Activated CD4-positive, CD25-positive, alpha-beta regulatory T cell treated with anti-CD3 and anti-CD28 coated beads, Interleukin-2, amount 50 U/mL, for 24 hours (primary cell): ENCODE measurements around the gene PLAAT4.
"Not testable (repeated sequence)": the region's sequence is repeated elsewhere in the genome, so short reads cannot be mapped to it uniquely, and the experiment has no call there.

ENCODE experiments used
- ATAC-seq, 2 donors: fragments of 150-1000 bp; cut with Tn5 transposase; one replicate each; pipeline ENCODE4 v1.10.0; 2021; ENCODE audit warnings: mild to moderate bottlenecking in 1 of 2, moderate library complexity in 1 of 2

PLAAT4 gene

DNA sequence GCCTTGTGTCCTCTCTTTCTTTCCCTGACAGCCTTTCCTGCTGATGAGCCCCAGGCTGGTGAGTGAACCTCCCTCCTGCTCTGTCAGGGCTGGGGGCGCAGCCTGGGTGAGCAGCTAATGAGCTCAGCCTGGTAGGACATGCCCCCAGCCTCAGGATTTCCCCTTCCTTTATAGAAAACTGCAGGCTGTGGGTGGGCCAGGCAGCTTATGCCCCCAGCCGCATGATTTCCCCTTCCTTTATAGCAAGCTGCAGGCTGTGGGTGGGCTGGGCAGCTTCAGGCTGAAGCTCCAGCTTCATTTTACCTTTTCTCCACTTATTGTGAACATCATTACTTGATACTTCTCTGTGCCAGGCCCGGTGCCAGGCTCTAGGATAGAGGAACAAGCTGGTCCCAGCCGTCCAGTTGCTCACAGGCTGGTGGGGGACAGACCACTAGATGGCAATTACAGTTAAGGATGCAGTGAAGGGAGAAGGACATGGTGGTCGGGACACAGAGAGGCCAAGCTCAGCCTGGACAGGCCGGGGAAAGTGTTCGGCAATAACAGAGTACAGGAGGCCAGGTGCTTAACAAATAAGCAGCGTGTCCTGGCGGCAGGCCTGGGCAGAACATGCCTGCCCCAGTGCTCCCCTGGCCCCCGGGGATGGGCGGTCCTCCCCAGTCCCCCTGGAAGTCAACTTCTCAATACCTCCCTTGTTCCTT is 25.4 kb upstream of the PLAAT4 start:
- ATAC-seq = no peak

DNA sequence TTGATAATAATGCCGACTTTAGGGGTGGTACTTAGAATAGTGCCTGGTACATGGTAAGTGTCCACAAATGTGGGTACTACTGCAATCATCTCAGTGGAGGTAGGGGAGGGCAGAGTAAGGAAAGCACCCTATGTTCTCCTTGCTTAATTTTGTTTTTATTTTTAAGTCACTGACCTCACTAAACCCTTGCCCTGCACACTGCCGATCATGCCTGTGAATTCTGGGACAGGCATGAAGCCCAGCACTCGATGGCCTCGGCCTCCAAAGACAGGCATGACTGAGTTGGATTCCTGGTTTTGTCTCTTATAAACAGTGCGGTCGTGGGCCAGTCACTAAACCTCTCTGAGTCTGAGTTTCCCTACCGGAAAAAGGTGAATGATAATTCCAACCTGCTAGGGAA is 23.8 kb upstream of the PLAAT4 start:
- ATAC-seq = no peak

DNA sequence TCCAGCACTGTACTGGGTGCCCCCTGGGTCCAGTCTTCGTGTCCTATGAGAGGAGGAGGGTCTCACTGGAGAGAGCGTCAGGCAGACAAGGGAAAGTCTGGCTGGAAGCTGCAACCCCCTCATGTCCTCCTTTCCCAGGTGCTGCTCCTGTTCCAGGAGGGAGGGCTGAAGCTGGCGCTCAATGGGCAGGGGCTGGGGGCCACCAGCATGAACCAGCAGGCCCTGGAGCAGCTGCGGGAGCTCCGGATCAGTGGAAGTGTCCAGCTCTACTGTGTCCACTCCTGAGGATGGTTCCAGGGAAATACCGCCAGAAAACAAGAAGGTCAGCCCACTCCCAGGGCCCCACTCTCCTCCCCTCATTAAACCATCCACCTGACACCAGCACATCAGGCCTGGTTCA is 20.5 kb upstream of the PLAAT4 start:
- ATAC-seq = no peak

DNA sequence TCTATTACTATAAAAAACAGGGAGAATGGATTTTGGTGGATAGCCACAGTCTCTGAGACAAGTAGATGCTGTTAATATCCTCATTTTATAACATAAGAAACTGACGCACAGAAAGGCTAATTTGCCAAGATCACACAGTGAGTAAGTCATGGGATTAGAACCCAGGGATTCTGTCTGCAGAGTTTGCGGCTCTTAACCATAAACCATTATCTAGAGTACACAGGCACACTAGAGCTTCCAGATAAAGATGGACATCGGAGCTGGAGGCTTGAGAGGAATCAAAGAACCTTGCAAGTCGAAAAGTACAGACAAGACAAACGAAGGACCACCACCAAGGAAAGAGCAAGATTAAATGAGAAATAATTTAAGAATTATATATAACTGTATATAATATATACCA is 19.5 kb upstream of the PLAAT4 start:
- ATAC-seq = no peak

DNA sequence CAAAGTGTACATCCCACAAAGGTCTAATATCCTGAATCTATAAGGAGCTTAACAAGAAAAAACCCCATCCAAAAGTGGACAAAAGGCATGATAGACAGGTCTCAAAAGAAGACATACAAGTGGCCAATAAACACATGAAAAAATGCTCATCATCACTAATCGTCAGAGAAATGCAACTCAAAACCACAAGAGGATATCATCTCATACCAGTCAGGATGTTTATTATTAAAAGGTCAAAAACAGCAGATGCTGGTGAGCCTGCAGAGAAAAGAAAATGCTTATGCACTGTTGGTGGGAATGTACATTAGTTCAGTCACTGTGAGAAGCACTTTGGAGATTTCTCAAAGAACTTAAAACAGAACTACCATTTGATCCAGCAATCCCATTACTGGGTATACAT is 18.1 kb upstream of the PLAAT4 start:
- peak in 1 of 2 donors; percentile 64 for ATAC-seq

DNA sequence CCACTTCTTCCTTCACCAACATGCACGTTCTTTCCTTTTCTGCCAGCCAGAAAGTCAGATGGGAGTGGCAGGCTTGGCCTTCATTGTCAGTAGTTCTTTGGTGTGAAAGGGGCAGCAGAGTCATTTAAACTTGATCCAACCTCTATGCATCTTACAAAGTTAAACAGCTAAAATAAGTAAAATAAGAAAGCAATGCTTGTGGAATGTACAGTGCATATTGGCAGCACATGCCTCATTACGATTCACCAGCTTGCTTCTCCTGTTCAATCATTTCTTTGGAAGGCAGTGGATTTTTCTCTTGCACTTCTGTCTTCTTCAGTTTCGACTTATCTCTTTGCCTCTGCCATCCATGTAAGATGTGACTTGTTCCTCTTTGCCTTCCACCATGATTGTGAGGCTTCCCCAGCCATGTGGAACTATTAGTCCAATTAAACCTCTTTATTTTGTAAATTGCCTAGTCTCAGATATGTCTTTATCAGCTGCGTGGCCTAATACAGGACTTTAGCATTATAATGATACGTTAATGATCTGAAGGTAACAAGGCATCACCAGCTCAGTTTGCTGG is 15.9 kb upstream of the PLAAT4 start:
- ATAC-seq = no peak

DNA sequence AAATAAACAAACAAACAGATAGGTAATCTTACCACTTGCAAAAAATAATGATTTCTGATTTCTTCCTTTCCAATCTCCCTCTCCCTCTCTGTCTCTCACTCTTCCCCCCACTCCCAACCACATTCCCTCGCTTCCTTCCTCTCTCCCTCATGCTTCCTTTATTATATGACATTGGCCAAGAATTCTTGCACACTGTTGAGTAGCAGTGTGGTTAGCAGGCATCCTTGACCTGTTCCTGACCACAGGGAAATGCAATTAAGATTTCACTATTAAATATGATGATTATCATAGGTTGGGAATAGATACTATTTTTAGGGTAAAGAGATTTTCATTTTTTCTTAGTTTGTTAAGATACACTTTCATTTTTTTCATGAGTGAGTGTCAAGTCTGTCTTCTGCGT is 14.7 kb upstream of the PLAAT4 start:
- no peak for ATAC-seq

DNA sequence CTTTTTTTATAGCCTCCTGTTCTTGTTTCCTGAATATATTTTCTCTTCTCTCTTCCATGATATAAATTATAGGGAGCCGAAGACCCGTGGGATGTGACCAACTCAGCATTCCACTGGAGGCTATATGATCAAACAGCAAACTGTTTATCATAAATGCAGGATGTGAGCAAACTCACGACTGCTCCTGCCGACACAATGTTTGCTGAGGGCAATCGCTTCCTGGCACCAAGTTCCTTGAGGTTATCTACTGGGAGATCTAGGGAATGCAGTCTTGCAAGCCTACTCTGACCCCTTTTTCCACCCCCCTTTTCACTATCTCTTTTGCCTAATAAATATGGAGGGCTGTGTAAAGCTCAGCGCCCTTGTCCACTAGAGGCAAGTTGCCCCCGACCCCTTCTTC is 13.5 kb upstream of the PLAAT4 start:
- ATAC-seq = no peak

DNA sequence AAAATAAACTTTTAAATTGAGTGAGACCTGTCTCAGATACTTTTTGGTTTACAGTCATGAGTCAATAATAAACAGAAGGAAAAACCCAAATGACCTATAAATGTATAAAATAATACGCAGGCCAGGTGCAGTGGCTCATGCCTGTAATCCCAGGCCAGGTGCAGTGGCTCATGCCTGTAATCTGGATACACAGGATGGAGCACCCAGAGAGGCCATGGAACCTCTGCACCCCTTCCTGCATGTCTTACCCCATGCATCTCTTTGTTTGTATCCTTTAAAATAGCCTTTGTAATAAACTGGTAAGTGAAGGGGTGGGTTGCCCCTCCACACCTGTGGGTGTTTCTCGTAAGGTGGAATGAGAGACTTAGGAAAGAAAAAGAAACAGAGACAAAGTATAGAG is 8.9 kb upstream of the PLAAT4 start:
- no peak for ATAC-seq

DNA sequence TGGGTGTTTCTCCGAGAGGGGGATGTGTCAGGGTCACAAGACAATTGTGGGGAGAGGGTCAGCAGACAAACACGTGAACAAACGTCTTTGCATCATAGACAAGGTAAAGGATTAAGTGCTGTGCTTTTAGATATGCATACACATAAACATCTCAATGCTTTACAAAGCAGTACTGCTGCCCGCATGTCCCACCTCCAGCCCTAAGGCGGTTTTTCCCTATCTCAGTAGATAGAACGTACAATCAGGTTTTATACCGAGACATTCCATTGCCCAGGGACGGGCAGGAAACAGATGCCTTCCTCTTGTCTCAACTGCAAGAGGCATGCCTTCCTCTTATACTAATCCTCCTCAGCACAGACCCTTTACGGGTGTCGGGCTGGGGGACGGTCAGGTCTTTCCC is 8.5 kb upstream of the PLAAT4 start:
- not testable (repeated sequence) for ATAC-seq

DNA sequence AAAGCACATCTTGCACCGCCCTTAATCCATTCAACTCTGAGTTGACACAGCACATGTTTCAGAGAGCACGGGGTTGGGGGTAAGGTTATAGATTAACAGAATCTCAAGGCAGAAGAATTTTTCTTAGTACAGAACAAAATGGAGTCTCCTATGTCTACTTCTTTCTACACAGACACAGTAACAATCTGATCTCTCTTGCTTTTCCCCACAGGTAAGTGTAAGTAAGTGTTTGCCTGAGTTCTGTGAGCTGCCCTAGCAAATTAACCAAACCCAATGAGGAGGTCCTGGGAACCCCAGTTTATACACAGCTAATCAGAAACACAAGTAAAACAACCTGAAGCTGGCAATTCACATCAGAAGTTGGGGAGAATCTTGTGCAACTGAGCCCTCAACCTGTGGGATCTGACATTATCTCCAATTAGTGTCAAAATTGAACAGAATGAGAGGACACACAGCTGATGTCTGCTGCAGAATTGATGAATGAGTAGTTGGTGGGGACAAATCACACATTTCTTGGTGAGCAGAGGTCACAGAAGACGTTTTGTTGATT is 7.8 kb upstream of the PLAAT4 start:
- ATAC-seq = not testable (repeated sequence)

DNA sequence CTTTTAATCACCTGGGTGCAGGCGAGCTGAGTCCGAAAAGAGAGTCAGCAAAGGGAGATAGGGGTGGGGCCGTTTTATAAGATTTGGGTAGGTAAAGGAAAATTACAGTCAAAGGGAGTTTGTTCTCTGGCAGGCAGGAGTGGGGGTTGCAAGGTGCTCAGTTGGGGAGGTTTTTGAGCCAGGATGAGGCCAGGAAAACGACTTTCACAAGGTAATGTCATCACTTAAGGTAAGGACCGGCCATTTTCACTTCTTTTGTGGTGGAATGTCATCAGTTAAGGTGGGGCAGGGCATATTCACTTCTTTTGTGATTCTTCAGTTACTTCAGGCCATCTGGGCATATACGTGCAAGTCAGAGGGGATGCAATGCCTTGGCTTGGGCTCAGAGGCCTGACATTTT is 7.2 kb upstream of the PLAAT4 start:
- ATAC-seq = not testable (repeated sequence)

DNA sequence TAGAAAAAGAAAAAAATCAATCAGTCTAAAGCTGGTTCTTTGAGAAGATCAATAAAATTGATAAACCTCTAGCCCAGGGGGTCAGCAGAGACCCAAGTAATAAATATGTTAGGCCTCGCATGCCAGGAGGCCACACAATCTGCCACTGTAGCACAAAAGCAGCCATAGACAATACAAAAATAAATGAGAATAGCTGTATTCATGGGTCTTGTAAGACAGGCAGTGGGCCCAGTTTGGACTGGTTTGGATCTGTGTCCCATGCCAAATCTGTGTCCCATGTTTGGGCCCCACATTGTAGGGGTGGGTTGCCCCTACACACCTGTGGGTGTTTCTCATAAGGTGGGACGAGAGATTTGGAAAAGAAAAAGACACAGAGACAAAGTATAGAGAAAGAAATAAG is 6.6 kb upstream of the PLAAT4 start:
- no peak for ATAC-seq

DNA sequence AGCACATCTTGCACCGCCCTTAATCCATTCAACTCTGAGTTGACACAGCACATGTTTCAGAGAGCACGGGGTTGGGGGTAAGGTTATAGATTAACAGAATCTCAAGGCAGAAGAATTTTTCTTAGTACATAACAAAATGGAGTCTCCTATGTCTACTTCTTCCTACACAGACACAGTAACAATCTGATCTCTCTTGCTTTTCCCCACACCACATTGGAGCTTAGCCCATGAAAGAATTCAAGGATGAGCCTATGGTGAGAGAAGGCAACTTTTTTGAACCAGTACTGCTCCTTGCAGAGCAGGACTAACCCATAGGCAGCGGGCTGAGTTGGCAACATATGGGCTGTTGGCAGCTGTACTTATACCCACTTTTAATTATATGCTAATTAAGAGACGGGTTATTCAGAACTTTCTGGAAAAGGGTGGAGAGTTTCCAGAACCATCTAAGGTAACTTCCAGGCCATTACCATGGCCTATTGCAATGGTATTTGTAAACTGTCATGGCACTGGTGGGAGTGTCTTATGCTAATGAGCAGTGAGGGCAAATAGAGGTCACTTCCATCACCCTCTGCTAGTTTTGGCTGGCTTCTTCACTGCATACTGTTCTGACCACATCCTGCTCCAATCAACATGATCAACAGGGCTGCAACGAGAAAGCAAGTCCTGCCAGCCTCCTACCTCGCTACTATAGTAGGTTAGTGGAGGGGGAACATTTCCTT is 5.4 kb upstream of the PLAAT4 start:
- ATAC-seq = peak; percentile 93 to 95

DNA sequence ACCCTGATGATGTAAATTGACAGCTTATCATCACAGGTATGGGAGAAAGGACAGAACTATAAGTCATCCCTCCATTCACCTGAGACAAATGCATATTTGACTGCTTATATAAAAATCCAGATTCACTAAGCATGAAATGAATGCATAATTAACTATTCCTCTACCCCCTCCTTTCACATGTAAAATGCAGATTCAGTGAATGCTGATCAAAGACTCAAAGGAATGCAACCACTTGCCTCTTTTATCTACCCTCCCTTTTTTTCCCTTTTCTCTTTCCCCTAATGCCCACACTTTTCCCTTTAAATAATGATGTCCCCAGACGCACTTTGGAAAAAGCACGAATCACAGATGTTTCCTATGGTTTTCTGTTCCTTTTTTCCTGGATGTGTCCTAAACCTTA is 4.5 kb upstream of the PLAAT4 start:
- no peak for ATAC-seq

DNA sequence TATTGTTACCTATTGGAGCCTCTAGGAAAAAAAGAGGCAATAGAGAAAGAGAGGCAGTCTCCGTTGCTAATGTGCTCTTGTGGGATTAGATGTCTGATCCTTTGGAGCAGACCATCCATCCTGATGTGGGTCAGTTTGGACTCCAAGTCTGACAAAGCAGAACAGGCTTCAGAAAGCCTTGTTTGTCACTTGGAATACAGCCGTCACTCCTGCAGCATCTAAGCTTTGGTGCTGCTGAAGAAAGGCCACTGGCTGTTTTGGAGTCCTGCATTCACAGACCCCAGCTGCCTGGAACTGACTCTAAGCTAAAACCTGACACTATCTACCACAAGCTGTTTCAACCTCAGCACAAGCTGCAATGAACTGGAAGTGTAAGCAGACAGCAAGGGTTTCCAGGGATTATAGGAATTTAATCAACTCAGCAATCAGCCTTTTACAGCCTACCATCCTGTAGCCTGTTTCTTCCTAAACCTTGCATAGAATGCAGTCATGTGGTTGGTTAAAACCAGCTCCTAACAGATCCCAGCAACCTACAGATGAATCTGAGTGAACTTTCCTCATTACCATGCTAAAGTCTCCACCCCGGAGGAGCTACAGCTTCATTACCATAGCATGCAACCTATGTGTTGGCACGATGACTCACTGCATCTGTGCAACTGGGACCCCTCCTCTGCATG is 3.7 kb upstream of the PLAAT4 start:
- ATAC-seq = no peak

DNA sequence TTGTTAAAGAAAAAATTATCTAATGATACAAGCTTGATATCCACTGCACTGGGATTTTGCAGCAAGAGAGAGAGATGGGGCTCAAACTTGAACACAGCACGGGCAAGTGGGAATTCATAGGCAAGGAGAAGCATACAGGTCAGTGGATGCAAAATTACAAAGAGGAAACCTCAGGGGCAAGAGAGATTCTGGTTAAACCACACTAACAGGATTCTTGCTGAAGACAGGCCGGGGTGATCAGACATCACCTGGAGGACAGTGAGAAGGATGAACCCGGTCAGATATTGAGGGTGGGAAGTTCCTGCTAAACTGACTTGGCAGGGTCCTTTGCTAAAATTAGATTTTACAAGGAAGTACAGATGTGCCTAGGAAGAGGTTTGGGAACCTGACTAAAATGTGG is 2.5 kb upstream of the PLAAT4 start:
- ATAC-seq = no peak

DNA sequence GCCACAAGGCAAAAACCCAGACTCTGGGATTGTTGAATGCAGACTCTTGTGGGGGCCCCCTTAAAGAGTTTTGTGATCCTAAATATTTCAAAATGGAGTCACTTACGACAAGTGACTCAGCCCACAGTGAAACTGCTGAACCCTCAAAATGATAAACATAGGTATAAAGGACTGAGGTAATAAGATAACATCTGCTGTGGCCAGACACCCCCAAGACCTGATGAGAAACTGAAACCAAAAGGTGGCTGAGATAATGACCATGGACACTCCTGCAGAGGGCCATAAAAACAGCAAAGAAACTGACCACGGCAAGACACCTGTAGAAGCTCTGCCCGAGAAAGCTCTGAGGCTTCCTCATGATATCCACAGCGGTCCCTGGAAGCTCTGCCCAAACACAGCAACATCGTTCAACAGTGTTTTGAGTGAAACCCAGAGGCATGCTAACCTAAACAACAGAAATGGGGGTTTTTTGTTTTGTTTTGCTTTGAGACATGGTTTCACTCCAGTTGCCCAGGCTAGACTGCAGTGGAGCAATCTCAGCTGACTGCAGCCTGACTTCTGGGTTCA is 1.6 kb upstream of the PLAAT4 start:
- peak; percentile 33 to 38 for ATAC-seq

DNA sequence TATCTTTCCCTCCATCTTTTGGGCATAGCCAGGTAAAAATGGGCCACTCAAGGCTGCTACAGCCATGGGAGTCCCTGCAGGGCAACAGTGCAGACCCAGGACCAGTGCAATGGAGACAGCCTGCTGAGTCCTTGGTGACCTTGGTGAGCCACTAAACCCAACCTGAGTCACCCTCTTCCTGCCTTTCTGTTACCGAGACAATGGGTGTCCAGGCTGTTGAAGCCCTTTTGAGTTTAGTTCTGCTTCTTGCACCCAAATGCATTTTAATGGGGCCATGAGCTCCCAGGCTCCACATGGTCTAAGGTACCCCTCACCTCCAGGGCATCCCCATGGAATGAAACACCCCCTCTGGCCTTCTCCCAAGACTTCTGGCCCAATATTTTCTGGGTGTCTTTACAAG is 874 bp upstream of the PLAAT4 start:
- ATAC-seq = peak in 1 of 2 donors; percentile 45

DNA sequence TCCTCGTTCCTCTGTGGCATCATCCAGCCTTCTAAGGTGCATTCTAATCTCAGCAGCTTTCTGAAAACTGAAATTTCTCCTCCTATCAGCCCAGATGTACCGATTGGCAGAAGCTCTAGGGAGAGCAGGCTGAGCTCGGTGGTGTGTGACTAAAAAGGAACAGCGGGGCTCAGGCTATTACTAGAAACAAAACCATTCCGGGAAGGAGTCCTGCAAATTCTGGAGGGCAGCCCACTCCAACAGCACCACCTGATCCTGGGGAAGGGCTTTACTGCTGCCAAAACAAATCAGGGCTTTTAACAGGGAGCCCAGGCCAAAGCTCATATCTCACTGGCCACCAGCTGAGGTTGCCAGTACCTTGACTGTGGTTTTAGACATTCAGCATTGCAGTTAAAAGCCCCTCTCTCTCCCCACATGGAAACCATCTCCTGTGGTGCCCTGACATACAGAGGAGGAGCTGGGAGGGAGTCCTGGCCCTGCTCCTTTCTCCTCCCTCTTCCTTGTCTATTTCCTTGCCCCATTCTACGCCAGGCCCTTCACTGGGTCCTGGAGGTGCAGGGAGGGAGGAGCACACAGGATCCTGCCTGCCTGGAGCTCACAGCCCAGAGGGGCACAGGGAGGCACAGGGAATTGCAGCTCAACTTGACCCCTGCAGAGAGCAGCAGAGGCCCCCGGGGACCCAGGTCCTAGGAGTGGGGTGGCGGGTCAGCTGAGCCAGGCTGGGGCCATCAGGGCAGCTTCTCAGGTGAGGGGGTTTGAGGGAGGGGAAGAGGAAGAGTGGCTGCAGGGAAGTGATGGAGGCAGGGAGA is 889 bp downstream of the PLAAT4 start:
- peak; percentile 10 to 11 for ATAC-seq

DNA sequence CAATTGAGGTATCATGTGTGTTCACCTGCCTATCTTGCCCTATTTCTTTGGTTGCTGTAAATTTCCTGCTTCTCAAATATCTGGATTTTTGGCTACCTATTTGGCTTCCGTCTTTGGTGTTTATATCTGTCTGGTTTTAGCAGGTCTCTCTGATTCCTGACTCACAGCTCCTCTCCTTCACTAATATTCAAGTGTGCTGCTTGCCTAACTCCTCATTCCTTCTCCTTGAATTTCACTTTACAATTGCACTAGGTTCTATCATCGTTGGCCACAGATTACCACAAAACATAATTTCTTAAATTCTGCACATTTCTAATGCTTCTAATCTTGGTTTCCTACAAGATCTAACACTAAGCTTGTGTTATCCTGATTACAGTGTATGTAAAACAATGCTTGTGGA is 5.9 kb downstream of the PLAAT4 start:
- not testable (repeated sequence) for ATAC-seq

DNA sequence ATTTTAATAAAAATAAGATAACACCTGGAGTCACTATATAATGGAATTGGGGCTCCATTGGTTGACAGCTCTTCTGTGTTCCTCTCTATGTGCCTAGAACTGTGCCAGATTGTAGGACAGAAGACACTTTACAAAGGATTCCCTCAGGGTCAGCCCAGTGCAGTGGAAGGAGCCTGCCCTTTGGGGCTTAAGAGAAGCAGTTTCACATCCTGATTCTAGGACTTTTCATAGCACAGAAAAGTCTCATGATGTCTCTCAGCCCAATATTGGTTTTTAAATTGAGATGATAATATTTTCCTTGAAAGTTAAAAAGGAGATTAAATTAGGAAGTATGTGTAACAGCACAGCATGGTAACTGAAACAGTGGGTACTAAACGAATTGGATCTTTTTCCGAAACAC is 7.1 kb downstream of the PLAAT4 start:
- ATAC-seq = no peak
